ENCODE results near the gene AP2A2.

- TF ChIP-seq CTCF (IDR thresholded peaks at IDR 0.05), result no peak
- TF ChIP-seq POLR2A (IDR thresholded peaks at IDR 0.05), result no peak
Observed at GRCh38 chr11:942823-943222, 17.2 kb downstream of the AP2A2 start.
